ENCODE measurements around the gene TSEN54. TPM values are rescaled to one million over a fixed set of nuclear protein-coding genes. Genes with fewer than 3 reads are reported as not detected.

TSEN54 gene
- total and polyA plus RNA-seq, 9 donors = 12.5 to 27.3 (median 21.0) TPM

- no peak for DNase-seq
- Histone ChIP-seq H3K9me3 (replicated peaks; ENCODE audit: control insufficient read depth, low read depth, low read length) (no peaks in the 10 kb centered on the region), H3K4me3 (ENCODE audit: low read length) (no peak overlapping the region), H3K27ac (ENCODE audit: low read length) (no peak overlapping the region), H3K36me3 (ENCODE audit: control insufficient read depth, insufficient read depth, low read length) (no peaks in the 10 kb centered on the region), H3K4me1 (ENCODE audit: control insufficient read depth, insufficient read depth, low read length) (peaks cover 7% of the 10 kb centered on the region), H3K27me3 (ENCODE audit: control insufficient read depth, insufficient read depth, low read length) (no peaks in the 10 kb centered on the region)
- 90% methylated on average over 16 of the region's 16 CpGs for WGBS (ENCODE audit: insufficient coverage)
Measured at GRCh38 chr17:75571885-75572215, 55.5 kb downstream of the TSEN54 start.

GRCh38 chr17:75572713-75573539 lies 56.6 kb downstream of the TSEN54 start:
- H3K4me1 ChIP-seq (ENCODE audit: control insufficient read depth, insufficient read depth, low read length) = peaks cover 7% of the 10 kb centered on the region
- no peak overlapping the region for H3K4me3 ChIP-seq (ENCODE audit: low read length)
- H3K9me3 ChIP-seq (replicated peaks; ENCODE audit: control insufficient read depth, low read depth, low read length) = no peaks in the 10 kb centered on the region
- H3K36me3 ChIP-seq (ENCODE audit: control insufficient read depth, insufficient read depth, low read length) = no peaks in the 10 kb centered on the region
- DNase-seq = no peak
- WGBS (ENCODE audit: insufficient coverage) = 91% methylated on average over 39 of the region's 39 CpGs
- H3K27me3 ChIP-seq (ENCODE audit: control insufficient read depth, insufficient read depth, low read length) = no peaks in the 10 kb centered on the region
- no peak overlapping the region for H3K27ac ChIP-seq (ENCODE audit: low read length)

- no peak for DNase-seq
- Histone ChIP-seq H3K27ac (ENCODE audit: low read length) (no peak overlapping the region), H3K36me3 (ENCODE audit: control insufficient read depth, insufficient read depth, low read length) (no peaks in the 10 kb centered on the region), H3K4me1 (ENCODE audit: control insufficient read depth, insufficient read depth, low read length) (peaks cover 4% of the 10 kb centered on the region), H3K27me3 (ENCODE audit: control insufficient read depth, insufficient read depth, low read length) (no peaks in the 10 kb centered on the region), H3K9me3 (replicated peaks; ENCODE audit: control insufficient read depth, low read depth, low read length) (no peaks in the 10 kb centered on the region), H3K4me3 (ENCODE audit: low read length) (no peak overlapping the region)
- WGBS (ENCODE audit: insufficient coverage) = 90% methylated on average over 14 of the region's 16 CpGs
Measured at GRCh38 chr17:75573540-75573957, 57.2 kb downstream of the TSEN54 start.

- no peaks in the 10 kb centered on the region for H3K27me3 ChIP-seq (ENCODE audit: control insufficient read depth, insufficient read depth, low read length)
- no peaks in the 10 kb centered on the region for H3K36me3 ChIP-seq (ENCODE audit: control insufficient read depth, insufficient read depth, low read length)
- H3K27ac ChIP-seq (ENCODE audit: low read length) = no peak overlapping the region
- no peak for DNase-seq
- H3K4me1 ChIP-seq (ENCODE audit: control insufficient read depth, insufficient read depth, low read length) = peaks cover 6% of the 10 kb centered on the region
- no peak overlapping the region for H3K4me3 ChIP-seq (ENCODE audit: low read length)
- H3K9me3 ChIP-seq (replicated peaks; ENCODE audit: control insufficient read depth, low read depth, low read length) = no peaks in the 10 kb centered on the region
- 88% methylated on average over 11 of the region's 13 CpGs for whole genome bisulfite sequencing (ENCODE audit: insufficient coverage)
Measured at GRCh38 chr17:75573994-75574393, 57.7 kb downstream of the TSEN54 start.

Other genes starting within 250 kb of the TSEN54 start
- 9.4 TPM for gene MIF4GD, start 245.3 kb upstream of the TSEN54 start, total RNA-seq
- 10 to 100 TPM in 7 of 8 donors, 1 to 10 TPM in 1; 9.9 to 14.8 (median 12.6) TPM for gene MIF4GD, start 245.3 kb upstream of the TSEN54 start, polyA plus RNA-seq (ENCODE audit: insufficient read depth in 1 of 8, insufficient read length in 8 of 8, low replicate concordance in 1 of 8)
- gene SLC25A19, start 227.1 kb upstream of the TSEN54 start, total RNA-seq = 7.0 TPM
- 1 to 10 TPM; 6.1 to 8.3 (median 7.3) TPM for gene SLC25A19, start 227.1 kb upstream of the TSEN54 start, polyA plus RNA-seq (ENCODE audit: insufficient read depth in 1 of 8, insufficient read length in 8 of 8, low replicate concordance in 1 of 8)
- gene GRB2, start 110.8 kb upstream of the TSEN54 start, total RNA-seq = 88.4 TPM
- gene GRB2, start 110.8 kb upstream of the TSEN54 start, polyA plus RNA-seq (ENCODE audit: insufficient read depth in 1 of 8, insufficient read length in 8 of 8, low replicate concordance in 1 of 8) = 100 to 1,000 TPM; 125 to 162 (median 148) TPM
- gene TMEM94, start 59.9 kb upstream of the TSEN54 start, total RNA-seq = 31.5 TPM
- 10 to 100 TPM; 47.1 to 67.8 (median 60.4) TPM for gene TMEM94, start 59.9 kb upstream of the TSEN54 start, polyA plus RNA-seq (ENCODE audit: insufficient read depth in 1 of 8, insufficient read length in 8 of 8, low replicate concordance in 1 of 8)
- gene CASKIN2, start 991 bp upstream of the TSEN54 start, total RNA-seq = 11.4 TPM
- gene CASKIN2, start 991 bp upstream of the TSEN54 start, polyA plus RNA-seq (ENCODE audit: insufficient read depth in 1 of 8, insufficient read length in 8 of 8, low replicate concordance in 1 of 8) = 10 to 100 TPM; 17.7 to 27.9 (median 23.9) TPM
- 4.3 TPM for gene LLGL2, start 9.2 kb downstream of the TSEN54 start, total RNA-seq
- gene LLGL2, start 9.2 kb downstream of the TSEN54 start, polyA plus RNA-seq (ENCODE audit: insufficient read depth in 1 of 8, insufficient read length in 8 of 8, low replicate concordance in 1 of 8) = 10 to 100 TPM in 1 of 8 donors, 1 to 10 TPM in 7; 2.1 to 12.1 (median 4.7) TPM
- gene MYO15B, start 71.3 kb downstream of the TSEN54 start, total RNA-seq = 77.4 TPM
- 100 to 1,000 TPM in 5 of 8 donors, 10 to 100 TPM in 3; 52.9 to 147 (median 119) TPM for gene MYO15B, start 71.3 kb downstream of the TSEN54 start, polyA plus RNA-seq (ENCODE audit: insufficient read depth in 1 of 8, insufficient read length in 8 of 8, low replicate concordance in 1 of 8)
- gene SMIM5, start 116.9 kb downstream of the TSEN54 start, total RNA-seq = 10.8 TPM
- 10 to 100 TPM in 1 of 8 donors, 1 to 10 TPM in 7; 4.0 to 12.1 (median 7.8) TPM for gene SMIM5, start 116.9 kb downstream of the TSEN54 start, polyA plus RNA-seq (ENCODE audit: insufficient read depth in 1 of 8, insufficient read length in 8 of 8, low replicate concordance in 1 of 8)
- gene RECQL5, start 150.6 kb downstream of the TSEN54 start, total RNA-seq = 14.5 TPM
- gene RECQL5, start 150.6 kb downstream of the TSEN54 start, polyA plus RNA-seq (ENCODE audit: insufficient read depth in 1 of 8, insufficient read length in 8 of 8, low replicate concordance in 1 of 8) = 10 to 100 TPM; 12.0 to 20.8 (median 16.9) TPM
- 79.7 TPM for gene SAP30BP, start 150.8 kb downstream of the TSEN54 start, total RNA-seq
- gene SAP30BP, start 150.8 kb downstream of the TSEN54 start, polyA plus RNA-seq (ENCODE audit: insufficient read depth in 1 of 8, insufficient read length in 8 of 8, low replicate concordance in 1 of 8) = 10 to 100 TPM; 63.7 to 80.1 (median 76.8) TPM
- gene ITGB4, start 204.9 kb downstream of the TSEN54 start, total RNA-seq = 1.6 TPM
- gene ITGB4, start 204.9 kb downstream of the TSEN54 start, polyA plus RNA-seq (ENCODE audit: insufficient read depth in 1 of 8, insufficient read length in 8 of 8, low replicate concordance in 1 of 8) = 10 to 100 TPM in 1 of 8 donors, 1 to 10 TPM in 7; 3.1 to 16.7 (median 6.5) TPM
- gene GALK1, start 248.7 kb downstream of the TSEN54 start, total RNA-seq = 27.7 TPM
- gene GALK1, start 248.7 kb downstream of the TSEN54 start, polyA plus RNA-seq (ENCODE audit: insufficient read depth in 1 of 8, insufficient read length in 8 of 8, low replicate concordance in 1 of 8) = 10 to 100 TPM; 28.2 to 38.5 (median 32.1) TPM